Middle frontal gyrus (tissue), 1 donor: Measurements from ENCODE around the gene MEF2C.
"Not testable (repeated sequence)": the region's sequence is repeated elsewhere in the genome, so short reads cannot be mapped to it uniquely, and the experiment has no call there.

Experiments
- DNase-seq: peaks from one replicate; pipeline ENCODE4 v3.0.0-alpha.2; 2015; ENCODE audit warnings: low spot score; ENCODE audit errors: extremely low spot score

Gene MEF2C

GRCh38 chr5:88883059-88883835 is at the start of gene MEF2C:
TSS of gene MEF2C (minus strand) at chr5:88883184. CDS start at chr5:88823788, 59,396 bp downstream.
- DNase-seq, result no peak

- DNase-seq, result no peak
These were observed 49.6 kb upstream of the MEF2C start for GRCh38 chr5:88932541-88932940.

DNA sequence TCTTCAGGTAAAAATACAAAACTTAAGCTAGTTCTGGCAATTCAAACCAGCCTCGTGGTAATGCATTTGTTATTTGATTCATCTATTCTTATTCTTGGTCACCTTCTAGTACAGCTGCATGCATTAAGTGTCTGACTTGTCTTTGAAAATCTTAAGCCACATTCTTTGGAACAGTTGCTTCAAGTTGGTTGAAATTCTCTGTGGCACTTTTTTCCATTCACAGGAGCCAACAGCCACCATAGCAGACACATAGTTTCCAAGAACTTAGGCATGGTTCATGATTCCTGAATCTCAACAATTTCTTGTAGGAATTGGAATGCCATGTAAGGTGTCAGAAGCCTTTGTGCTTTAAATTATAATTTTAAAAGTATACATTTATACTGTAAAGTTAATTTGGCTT is 47.4 kb upstream of the MEF2C start:
- DNase-seq, result no peak

DNA sequence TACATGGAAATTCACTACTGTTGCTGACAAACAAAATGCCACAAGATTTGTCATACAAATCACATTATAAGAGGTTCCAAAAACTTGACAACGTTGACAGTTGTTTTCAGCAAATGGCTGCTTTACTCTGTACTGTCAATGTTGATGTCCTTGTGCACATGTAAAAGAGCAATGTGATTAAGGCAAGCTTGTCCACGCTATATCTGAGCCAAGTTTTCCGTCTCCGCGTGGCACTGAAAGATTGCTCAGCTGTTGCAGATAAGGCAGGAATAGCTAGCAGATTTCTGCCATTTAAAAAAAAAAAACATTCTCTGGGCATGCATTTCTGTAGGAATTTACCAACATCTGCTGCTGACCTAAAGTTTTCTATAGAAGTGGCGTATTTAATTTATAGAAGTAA is 46.4 kb upstream of the MEF2C start:
- DNase-seq, result no peak

GRCh38 chr5:88926774-88927173 is 43.8 kb upstream of the MEF2C start:
- DNase-seq, result no peak

- DNase-seq, result no peak
These were observed 42.9 kb upstream of the MEF2C start for GRCh38 chr5:88925692-88926490.

DNA sequence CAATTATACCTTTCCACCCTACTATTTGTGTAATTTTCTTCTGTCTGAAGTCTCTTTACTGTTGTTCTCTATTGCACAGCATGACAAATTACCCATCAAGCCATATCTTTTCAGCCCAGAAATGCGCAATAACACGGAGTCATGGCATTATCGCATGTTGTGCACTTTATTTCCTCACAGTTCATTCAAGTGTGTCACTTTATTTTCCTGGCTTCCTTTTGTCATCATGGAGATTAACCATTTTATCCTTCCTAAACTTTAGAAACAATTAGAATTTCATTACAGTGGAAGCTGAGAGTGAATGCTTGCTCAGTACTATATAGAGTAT is 41.3 kb upstream of the MEF2C start:
- DNase-seq, result no peak

- no peak for DNase-seq
These were observed 40.8 kb upstream of the MEF2C start for GRCh38 chr5:88923623-88924329.

DNA sequence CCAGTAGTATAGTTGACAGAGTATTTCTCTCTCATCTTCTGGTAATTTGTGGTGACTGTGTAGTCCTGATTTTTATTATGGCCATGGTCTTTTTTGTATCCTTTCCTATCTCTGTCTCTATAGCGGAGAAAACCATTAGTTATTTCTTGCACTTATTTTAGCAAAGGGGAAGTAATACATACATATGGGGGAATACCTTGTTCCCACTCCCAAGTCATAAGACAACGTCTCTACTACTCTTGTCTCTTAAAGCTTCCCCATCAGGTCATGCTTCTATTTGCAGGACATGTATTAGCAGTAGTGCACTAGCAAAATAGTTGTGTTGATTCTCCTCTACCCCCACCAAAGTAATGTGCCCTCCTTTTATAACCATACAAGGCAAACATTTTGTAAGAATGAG is 29.8 kb upstream of the MEF2C start:
- not testable (repeated sequence) for DNase-seq

DNA sequence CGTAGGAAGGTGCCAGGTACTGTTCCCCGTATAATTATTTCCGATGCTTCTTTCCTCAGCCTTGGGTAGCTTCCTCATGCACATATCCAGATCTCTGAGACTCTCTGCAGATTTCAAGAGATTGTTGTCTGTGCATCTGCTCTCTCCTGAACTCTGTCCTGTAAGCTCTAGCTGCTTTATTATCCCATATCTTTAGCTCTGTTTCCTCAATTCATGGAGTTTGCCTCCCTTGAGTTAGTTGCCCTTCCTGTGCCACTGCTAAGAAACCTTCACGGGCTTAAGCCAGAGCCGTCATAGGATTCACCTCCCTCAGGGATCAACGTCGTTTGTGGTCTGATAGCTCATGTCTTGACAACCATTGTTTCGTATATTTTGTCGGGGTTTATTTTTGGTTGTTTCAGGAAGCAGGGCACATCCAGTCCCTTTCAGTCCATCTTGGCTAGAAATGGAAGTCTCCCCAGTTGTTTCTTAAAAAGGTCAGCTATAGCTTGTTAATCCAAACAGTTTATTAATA is 28.1 kb upstream of the MEF2C start:
- DNase-seq, result not testable (repeated sequence)

DNA sequence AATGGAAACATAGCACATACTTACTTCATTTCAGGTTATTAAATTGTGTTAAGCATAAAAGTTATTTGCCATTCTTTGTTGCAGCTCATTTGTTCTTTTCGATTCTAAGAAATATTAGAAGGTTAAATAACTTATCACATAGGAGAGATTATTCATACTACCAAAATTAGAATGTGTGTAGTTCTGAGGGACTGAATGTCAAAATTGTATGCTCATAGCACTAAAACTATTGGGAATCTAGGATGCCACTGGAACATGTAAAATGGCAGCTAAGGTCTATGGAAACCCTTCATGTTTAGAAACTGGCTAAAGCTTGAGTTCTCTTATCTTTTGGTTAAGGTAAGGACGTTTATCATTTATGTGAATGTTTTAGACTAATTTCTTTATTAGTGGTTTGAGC is 21.5 kb upstream of the MEF2C start:
- DNase-seq, result not testable (repeated sequence)

- not testable (repeated sequence) for DNase-seq
These were observed 21.0 kb upstream of the MEF2C start for GRCh38 chr5:88903966-88904365.

DNA sequence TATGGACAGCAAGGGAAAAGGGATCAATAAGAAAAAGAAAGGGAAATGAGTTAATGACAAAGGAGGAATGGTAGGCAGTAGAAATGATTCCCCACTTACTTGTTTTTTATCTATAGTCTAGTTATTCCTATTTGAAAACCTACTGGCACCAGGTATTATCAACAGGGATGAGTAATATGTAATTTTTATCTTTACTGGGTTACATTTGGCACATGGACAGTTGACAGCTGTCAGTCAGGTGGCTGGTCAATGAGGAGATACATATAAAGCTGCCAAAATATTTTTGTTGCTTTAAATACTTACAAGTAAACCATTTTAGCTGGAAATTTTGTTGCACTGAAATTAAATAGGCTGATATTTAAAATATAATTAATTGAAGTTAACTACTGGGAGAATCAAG is 18.1 kb upstream of the MEF2C start:
- DNase-seq, result not testable (repeated sequence)

- no peak for DNase-seq
These were observed 16.2 kb upstream of the MEF2C start for GRCh38 chr5:88899096-88899737.

GRCh38 chr5:88897748-88898147 is 14.8 kb upstream of the MEF2C start:
- DNase-seq, result no peak

DNA sequence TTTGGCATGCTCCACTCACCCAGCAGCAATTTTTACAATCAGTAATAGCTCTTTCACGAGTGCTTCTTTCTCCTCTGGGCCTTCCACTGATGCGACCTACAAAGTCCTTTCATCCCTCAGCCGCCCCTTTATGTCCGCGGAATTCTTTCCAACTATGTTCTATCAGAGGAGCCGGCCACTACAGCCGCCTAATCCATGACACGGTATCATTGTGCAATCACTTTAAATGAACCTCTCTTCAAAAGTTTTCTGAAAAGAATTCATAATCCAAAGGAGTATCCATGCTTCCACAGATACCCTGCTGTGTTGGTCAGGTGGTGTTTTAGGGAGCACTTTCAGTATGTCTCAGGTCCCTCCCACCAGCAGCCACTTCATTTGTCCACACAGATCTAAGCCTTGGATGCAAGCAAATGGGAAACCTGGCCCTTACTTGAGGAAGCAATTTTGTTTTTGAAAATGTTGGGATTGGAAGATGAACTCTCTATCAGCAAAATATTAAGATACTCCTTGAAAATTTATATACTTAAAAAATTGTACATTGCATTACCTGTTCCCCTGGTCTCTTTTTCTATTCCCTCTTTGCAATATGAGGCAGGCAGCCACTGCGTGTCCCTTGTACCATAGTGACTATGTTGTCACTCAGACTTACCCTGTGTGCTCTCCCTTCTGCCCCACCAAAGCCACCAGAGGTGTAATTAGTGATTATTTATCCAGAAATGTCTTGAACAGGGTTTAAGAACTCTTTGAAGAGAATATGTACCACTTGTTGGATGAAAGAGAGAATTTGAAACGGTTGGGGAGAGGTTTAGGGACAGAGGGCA is 12.9 kb upstream of the MEF2C start:
- DNase-seq, result no peak

- no peak for DNase-seq
These were observed 9.7 kb upstream of the MEF2C start for GRCh38 chr5:88892669-88893068.

DNA sequence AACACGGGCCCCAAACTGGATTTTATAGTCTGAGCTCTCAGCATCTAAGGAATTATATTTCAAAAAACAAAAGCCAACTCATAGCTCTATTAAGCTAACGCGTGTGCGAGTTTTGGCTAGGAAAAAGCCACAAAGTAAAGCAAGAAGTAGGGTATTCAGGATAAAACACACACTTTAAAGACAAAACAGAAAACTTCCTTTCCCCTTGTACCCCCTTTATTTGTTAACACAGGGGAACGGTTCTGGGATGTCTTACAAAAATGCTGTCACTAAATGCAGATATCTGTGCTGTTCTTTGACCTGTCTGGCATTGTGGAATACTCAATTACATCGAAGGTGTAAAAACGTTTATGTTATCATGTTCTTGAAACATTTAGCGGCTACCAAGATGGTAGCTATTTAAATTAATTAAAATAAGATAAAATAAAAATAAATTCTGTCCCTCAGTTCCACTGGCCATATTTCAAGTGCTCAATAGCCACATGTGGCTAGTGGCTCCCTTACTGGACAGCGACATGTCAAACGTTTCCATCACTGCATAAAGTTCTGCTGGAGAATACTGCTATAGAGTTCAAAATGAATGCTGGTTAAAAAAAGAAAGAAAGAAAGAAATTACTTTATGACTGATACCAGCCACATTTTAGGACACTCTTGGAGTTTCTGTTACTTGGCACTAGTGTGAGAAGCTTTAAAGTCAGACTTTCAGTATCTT is 7.2 kb upstream of the MEF2C start:
- DNase-seq, result no peak

- no peak for DNase-seq
These were observed 6.4 kb upstream of the MEF2C start for GRCh38 chr5:88889189-88890069.
